Keratinocyte (primary cell): Measurements from ENCODE around the gene SNRPB. TPM values are rescaled to one million over a fixed set of nuclear protein-coding genes. Genes with fewer than 3 reads are reported as not detected.

Experiments
- DNase-seq: peaks from one replicate; pipeline ENCODE4 v3.0.0-alpha.2; 2011; ENCODE audit warnings: low read depth, missing footprints, low spot score
- FAIRE-seq: peaks from 2 replicates; lab custom pipeline; 2011; peaks lifted over from hg19 to GRCh38; lab: Jason Lieb, UNC
- H2AFZ ChIP-seq: 2 replicates; pipeline ENCODE4 v1.6.0; 2012; ENCODE audit warnings: low read length, control low read depth, inconsistent platforms; ENCODE audit not compliant: control insufficient read depth
- H3K27ac ChIP-seq: 2 replicates; pipeline ENCODE4 v1.5.1; 2011; ENCODE audit warnings: low read length; ENCODE audit not compliant: control insufficient read depth, insufficient read depth
- H3K27me3 ChIP-seq: 3 replicates; pipeline ENCODE4 v1.6.0; 2011; ENCODE audit warnings: low read length; ENCODE audit not compliant: control insufficient read depth, insufficient read depth; ENCODE audit errors: extremely low read depth
- H3K36me3 ChIP-seq, 2 experiments: 2 replicates in 1 of 2; 3 replicates in 1 of 2; pipeline ENCODE4 v1.5.1; 2011; ENCODE audit warnings: low read length in 2 of 2, mild to moderate bottlenecking in 1 of 2; ENCODE audit not compliant: control insufficient read depth in 2 of 2, insufficient read depth in 2 of 2; ENCODE audit errors: extremely low read depth in 1 of 2
- H3K4me1 ChIP-seq: 3 replicates; pipeline ENCODE4 v1.5.1; 2011; ENCODE audit warnings: low read length; ENCODE audit not compliant: control insufficient read depth, insufficient read depth; ENCODE audit errors: extremely low read depth
- H3K4me2 ChIP-seq: 3 replicates; pipeline ENCODE4 v1.6.0; 2011; ENCODE audit warnings: low read depth, low read length; ENCODE audit not compliant: control insufficient read depth, insufficient read depth; ENCODE audit errors: extremely low read depth
- H3K4me3 ChIP-seq, 3 experiments: fragments of 200-600 bp in 1 of 3; sonication (generic) in 1 of 3; 2 replicates in 2 of 3; 3 replicates in 1 of 3; pipeline ENCODE4 v1.5.1; 2011 to 2016; ENCODE audit warnings: low read length in 3 of 3, mild to moderate bottlenecking in 3 of 3, control low read depth in 2 of 3, inconsistent platforms in 1 of 3, low read depth in 1 of 3, mixed read lengths in 1 of 3, mixed run types in 1 of 3, moderate library complexity in 1 of 3; ENCODE audit not compliant: control insufficient read depth in 2 of 3, insufficient read depth in 2 of 3; ENCODE audit errors: extremely low read depth in 1 of 3
- H3K79me2 ChIP-seq: 2 replicates; pipeline ENCODE4 v1.6.0; 2012; ENCODE audit warnings: low read length; ENCODE audit not compliant: control insufficient read depth, insufficient read depth
- H3K9ac ChIP-seq: 3 replicates; pipeline ENCODE4 v1.6.0; 2011; ENCODE audit warnings: low read length; ENCODE audit not compliant: control insufficient read depth, insufficient read depth; ENCODE audit errors: extremely low read depth
- H3K9me1 ChIP-seq: 3 replicates; pipeline ENCODE4 v1.6.0; 2011; ENCODE audit warnings: low read length; ENCODE audit not compliant: control insufficient read depth, insufficient read depth; ENCODE audit errors: extremely low read depth
- H3K9me3 ChIP-seq: 2 replicates; pipeline ENCODE4 v1.5.1; 2012; ENCODE audit warnings: low read depth, low read length; ENCODE audit not compliant: control insufficient read depth
- H4K20me1 ChIP-seq: 3 replicates; pipeline ENCODE4 v1.6.0; 2011; ENCODE audit warnings: low read length; ENCODE audit not compliant: control insufficient read depth, insufficient read depth; ENCODE audit errors: extremely low read depth
- EZH2 ChIP-seq: IDR thresholded peaks from one replicate; pipeline ENCODE4 v1.6.1; 2012; ENCODE audit warnings: inconsistent platforms, mild to moderate bottlenecking, low read length, moderate library complexity
- dilution Hi-C: fragments of 300-500 bp; cut with MboI; formaldehyde crosslinking; loops from one replicate; pipeline ENCODE4 v1.7.0; 2020; ENCODE audit warnings: low sequenced_read_pairs; ENCODE audit not compliant: extremely low pct_ligation_motif_present
- polyA plus RNA-seq, 5 experiments: library from polyadenylated mRNA; depleted of rRNA in 3 of 5; stranded (reverse) in 3 of 5; stranded (forward) in 1 of 5; unstranded in 1 of 5; fragments of >200 nt; gene quantifications; 1 replicate in 1 of 5; 2 replicates in 3 of 5; 3 replicates in 1 of 5; pipeline versions ENCODE4 v1.2.1 to v1.2.3, GENCODE V29; 2011 to 2012; ENCODE audit warnings: missing spikeins in 2 of 5, low read depth in 1 of 5, low replicate concordance in 1 of 5
- TF ChIP-seq, protein P1 (sequence below), 3 experiments: IDR thresholded peaks in 1 of 3; conservative IDR thresholded peaks in 1 of 3; optimal IDR thresholded peaks in 1 of 3; 2 replicates in 2 of 3; 3 replicates in 1 of 3; pipeline versions ENCODE3 to v1.5.1; 2011; ENCODE audit warnings: low read length in 3 of 3, mild to moderate bottlenecking in 3 of 3, moderate library complexity in 2 of 3, control low read depth in 1 of 3, inconsistent platforms in 1 of 3; ENCODE audit not compliant: insufficient read depth in 2 of 3; ENCODE audit errors: extremely low read depth in 1 of 3

Gene SNRPB
- polyA plus RNA-seq, 1 donor (not counting 4 experiments of a cell fraction or from before 2014, with no cell fraction given) = 199 TPM

DNA sequence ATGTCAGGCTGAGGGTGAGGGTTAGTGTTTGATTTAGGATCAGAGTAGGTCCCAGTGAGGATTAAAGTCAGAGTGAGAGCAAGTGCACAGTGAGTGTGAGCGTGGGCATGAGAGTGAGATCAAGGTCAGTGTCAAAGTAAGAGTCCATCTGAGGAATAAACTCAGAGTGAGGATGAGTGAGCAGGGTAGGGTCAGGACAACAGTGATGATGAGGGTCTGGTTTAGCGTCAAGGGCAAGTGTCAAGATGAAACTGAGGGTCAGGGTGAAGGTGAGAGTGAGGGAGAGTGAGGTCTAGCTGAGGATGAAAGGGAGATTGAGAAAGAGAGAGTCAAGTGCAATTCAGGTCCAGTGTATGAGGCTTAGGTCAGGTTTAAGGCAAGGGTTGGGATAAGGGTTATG lies 45.8 kb upstream of the SNRPB start:
- dilution Hi-C loops = no loop called here
- Histone ChIP-seq H3K9me3 (no peaks in the 10 kb centered on the region), H2AFZ (no peak overlapping the region), H3K4me1 (no peaks in the 10 kb centered on the region), H4K20me1 (no peaks in the 10 kb centered on the region), H3K9me1 (no peaks in the 10 kb centered on the region), H3K36me3 (no peaks in the 10 kb centered on the region), H3K27me3 (no peaks in the 10 kb centered on the region), H3K27ac (no peak overlapping the region), H3K4me3 (no peak overlapping the region), H3K4me2 (no peak overlapping the region), H3K79me2 (no peaks in the 10 kb centered on the region), H3K9ac (no peak overlapping the region)
- TF ChIP-seq, protein P1, sequence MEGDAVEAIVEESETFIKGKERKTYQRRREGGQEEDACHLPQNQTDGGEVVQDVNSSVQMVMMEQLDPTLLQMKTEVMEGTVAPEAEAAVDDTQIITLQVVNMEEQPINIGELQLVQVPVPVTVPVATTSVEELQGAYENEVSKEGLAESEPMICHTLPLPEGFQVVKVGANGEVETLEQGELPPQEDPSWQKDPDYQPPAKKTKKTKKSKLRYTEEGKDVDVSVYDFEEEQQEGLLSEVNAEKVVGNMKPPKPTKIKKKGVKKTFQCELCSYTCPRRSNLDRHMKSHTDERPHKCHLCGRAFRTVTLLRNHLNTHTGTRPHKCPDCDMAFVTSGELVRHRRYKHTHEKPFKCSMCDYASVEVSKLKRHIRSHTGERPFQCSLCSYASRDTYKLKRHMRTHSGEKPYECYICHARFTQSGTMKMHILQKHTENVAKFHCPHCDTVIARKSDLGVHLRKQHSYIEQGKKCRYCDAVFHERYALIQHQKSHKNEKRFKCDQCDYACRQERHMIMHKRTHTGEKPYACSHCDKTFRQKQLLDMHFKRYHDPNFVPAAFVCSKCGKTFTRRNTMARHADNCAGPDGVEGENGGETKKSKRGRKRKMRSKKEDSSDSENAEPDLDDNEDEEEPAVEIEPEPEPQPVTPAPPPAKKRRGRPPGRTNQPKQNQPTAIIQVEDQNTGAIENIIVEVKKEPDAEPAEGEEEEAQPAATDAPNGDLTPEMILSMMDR (optimal IDR thresholded peaks at IDR 0.05 in 1 of 3, IDR thresholded peaks at IDR 0.05 in 1 of 3, conservative IDR thresholded peaks at IDR 0.05 in 1 of 3; ENCODE audit: extremely low read depth in 1 of 3, insufficient read depth in 2 of 3, low read length in 3 of 3) = no peak
- TF ChIP-seq EZH2 = no peak
- FAIRE-seq = no peak
- DNase-seq = no peak

DNA sequence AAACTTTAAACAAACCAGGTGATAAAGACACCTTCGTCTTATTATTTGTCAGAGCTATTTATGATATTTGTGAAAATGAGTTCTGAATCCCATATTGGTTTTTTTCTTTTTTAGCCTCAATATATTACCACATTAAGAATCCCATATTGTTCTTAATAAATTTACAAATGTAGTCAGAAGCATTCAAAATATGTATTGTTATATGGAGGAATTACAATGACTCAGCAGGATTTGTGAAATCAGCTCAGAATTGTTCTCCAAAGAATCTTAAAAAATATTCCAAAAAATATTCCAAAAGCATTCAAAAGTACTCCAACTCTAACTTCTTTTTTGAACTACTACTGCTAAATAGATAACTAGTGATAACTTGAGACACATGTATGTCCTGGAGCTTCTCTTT lies 44.6 kb upstream of the SNRPB start:
- Histone ChIP-seq H3K4me1 (no peaks in the 10 kb centered on the region), H4K20me1 (no peaks in the 10 kb centered on the region), H3K36me3 (no peaks in the 10 kb centered on the region), H3K27me3 (no peaks in the 10 kb centered on the region), H3K79me2 (no peaks in the 10 kb centered on the region), H3K27ac (no peak overlapping the region), H3K4me2 (no peak overlapping the region), H2AFZ (no peak overlapping the region), H3K9ac (no peak overlapping the region), H3K9me1 (no peaks in the 10 kb centered on the region), H3K9me3 (no peaks in the 10 kb centered on the region), H3K4me3 (no peak overlapping the region)
- dilution Hi-C loops = no loop called here
- no peak for TF ChIP-seq EZH2
- TF ChIP-seq, protein P1 (optimal IDR thresholded peaks at IDR 0.05 in 1 of 3, IDR thresholded peaks at IDR 0.05 in 1 of 3, conservative IDR thresholded peaks at IDR 0.05 in 1 of 3; ENCODE audit: extremely low read depth in 1 of 3, insufficient read depth in 2 of 3, low read length in 3 of 3) = no peak
- DNase-seq (no peak), FAIRE-seq (no peak)
